D341Med (cell line): ENCODE data around the gene CAND1.
"Not testable (repeated sequence)": the region's sequence is repeated elsewhere in the genome, so short reads cannot be mapped to it uniquely, and the experiment has no call there.

ENCODE experiments used
- DNase-seq: peaks from one replicate; pipeline ENCODE4 v3.0.0; 2012; ENCODE audit warnings: low spot score

The CAND1 gene

DNA sequence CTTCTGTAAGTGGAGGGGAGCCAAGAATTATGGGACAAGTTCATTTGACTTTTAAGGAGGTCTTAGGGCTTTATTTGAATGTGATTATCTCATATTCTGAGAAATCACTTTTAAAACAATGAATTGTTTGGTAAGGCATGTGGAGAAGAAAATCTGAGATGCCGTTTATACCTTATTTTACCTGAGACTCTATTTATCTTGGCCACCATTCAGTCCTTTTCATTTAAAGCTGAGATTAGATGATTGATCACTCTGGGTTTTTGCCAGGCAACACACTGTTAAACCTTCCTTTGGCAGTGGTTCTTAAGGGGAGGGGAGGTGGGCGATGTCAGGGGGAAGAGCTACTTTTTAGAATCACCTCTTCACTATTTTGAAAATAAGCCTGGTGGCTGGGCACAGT is 11.4 kb downstream of the CAND1 start:
- DNase-seq, result peak; percentile 22

DNA sequence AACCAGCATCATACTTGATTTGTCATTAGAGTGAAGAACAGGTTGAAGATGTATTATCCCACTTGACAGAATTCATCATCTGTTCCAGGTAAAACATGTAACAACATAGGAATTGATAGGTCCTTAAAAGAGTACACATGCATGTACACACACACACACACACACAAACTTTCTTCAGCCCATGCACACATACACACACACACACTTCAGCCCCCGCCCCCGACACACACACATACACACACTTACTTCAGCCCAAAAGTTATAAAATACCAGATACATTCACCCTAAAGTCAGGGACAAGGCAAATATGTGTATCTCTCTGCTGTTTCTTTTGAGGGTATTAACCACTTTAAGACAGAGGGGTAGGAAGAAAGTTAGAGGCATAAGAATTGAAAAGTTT is 15.4 kb downstream of the CAND1 start:
- DNase-seq, result no peak

GRCh38 chr12:67286257-67286656 is 17.1 kb downstream of the CAND1 start:
- DNase-seq, result no peak

DNA sequence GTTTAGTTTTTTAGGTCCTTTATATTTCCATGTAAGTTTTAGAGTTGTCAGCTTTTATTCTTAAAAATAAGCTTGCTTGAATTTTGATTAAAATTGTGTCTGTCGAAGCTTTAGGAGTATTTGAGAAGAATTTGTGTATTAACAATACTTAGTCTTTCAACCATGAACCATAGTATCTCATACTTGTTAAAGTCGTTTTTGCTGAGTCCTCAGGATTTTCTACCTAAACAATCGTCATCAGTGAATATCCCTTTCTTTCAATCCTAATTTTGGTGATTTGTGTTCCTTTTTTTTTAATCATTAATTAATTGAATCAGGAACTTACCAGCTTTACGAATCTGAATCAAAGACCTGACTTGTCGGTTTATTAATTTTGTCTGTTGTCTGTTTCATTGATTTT is 18.2 kb downstream of the CAND1 start:
- no peak for DNase-seq

DNA sequence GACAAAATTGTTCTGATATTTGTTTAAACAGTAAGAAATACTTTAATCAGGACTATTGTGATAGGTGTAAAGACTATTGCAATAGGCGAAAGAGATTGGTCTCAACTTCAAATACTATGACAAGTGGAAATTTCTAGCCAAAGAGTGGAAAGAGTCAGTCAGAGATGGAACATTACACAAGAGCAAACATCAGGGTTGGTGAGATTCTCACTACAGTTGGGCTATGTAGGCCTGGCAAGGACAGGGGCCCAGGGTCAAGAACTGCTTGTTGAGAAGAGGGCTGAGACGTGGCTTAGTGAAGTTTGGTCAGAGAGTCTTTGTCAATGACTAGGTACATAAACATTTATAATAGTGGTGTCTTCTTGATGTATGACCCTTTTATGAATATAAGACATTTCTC is 19.4 kb downstream of the CAND1 start:
- no peak for DNase-seq

DNA sequence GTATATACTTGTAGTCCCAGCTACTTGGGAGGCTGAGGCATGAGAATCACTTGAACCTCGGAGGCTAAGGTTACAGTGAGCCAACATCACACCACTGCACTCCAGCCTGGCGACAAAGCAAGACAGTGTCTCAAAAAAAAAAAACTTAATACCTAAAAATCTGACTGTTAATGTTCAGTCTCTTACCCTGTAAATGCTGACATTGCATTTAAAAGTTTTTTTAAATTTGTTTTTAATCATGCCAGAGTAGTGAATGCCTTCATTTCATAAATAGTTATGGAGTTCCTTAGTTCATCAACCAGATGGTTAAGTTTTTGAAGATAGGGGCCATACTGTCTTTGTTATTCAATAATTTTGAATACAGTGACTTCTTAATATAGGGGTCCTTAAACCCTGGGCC is 21.2 kb downstream of the CAND1 start:
- DNase-seq, result no peak

- no peak for DNase-seq
Measured at GRCh38 chr12:67299526-67299925, 30.4 kb downstream of the CAND1 start.

DNA sequence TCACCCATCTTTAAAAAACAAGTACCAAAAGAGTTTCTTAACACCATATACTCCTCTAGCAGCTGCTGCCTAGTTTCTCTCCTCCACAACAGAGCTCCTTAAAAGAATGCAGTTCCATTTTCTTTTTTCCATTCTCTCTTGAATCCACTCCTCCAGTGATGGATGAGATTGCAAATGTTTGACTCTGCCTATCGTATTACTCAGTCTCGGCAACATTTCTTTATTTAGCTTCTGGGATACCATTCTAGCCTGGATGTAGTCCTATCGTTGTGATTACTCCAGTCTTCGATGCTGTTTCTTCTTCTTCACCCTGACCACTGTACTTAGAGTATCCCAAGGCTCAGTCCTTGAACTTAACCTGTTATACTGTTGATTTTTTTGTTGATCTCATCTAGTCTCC is 30.8 kb downstream of the CAND1 start:
- no peak for DNase-seq

DNA sequence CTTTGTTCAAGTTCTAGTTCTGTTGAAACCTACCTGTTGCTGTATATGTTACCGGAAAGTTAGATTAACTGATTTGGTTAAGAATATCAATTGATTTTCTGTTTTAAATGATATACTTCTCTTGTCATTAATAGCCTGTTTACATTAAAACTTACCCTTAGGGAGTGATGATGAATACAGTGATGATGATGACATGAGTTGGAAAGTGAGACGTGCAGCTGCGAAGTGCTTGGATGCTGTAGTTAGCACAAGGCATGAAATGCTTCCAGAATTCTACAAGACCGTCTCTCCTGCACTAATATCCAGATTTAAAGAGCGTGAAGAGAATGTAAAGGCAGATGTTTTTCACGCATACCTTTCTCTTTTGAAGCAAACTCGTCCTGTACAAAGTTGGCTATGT is 33.0 kb downstream of the CAND1 start:
- no peak for DNase-seq

GRCh38 chr12:67305544-67305943 is 36.4 kb downstream of the CAND1 start:
- no peak for DNase-seq

- DNase-seq, result no peak
Measured at GRCh38 chr12:67306712-67307111, 37.6 kb downstream of the CAND1 start.

- no peak for DNase-seq
Measured at GRCh38 chr12:67315661-67316060, 46.5 kb downstream of the CAND1 start.

DNA sequence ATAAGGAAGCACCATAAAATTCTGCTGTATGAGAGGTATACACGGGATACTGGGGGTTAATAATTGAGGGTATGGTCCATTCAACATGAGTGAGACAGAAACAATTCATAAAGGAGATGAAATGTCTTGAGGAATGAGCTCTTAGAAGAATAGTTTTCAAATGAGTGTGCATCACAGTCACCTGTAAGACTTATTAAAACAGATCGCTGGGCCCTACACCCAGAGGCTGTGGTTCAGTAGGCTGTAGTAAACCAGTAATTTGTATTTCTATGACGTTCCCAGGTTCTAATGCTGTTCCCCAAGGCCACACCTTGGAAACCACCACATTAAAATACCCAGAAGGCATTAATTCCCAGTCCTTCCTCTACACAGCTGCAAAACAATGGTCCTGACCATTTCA is 49.6 kb downstream of the CAND1 start:
- no peak for DNase-seq

GRCh38 chr12:67319936-67320335 is 50.8 kb downstream of the CAND1 start:
- DNase-seq, result no peak

- no peak for DNase-seq
Measured at GRCh38 chr12:67320614-67321295, 51.6 kb downstream of the CAND1 start.

DNA sequence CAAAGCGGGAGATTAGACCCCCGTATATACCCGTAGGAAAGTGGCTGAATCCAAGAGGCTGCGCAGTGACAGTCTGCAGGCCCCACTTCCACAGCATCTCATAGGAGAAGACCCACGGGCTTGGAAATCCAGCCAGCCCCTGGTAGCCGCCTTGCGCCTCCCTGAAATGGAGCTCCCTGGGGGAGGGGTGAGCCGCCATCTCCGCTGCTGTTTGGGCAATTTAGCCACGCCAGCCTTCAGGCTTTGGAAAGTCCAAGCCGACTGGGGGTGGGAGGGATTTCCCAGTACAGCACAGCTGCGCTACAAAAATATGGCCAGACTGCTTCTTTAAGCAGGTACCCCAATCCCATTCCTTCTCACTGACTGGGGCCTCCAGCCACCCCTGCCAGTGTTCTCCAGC is 53.4 kb downstream of the CAND1 start:
- no peak for DNase-seq

DNA sequence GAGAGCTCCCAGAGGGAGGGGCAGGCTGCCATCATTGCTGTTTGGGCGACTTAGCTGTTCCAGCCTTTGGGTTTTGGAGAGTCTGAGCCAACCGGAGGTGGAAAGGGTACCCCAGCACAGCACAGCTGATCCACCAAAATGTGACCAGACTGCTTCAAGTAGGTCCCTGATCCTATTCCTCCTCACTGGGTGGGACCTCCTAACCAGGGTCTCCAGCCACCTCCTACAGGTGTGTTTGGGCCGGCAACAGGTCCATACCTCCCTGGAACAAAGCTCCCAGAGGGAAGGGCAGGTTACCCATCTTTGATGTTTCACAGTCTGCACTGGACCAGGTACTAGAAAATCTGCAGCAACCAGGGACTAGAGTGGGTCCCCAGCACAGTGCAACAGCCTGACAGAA is 53.8 kb downstream of the CAND1 start:
- DNase-seq, result no peak

GRCh38 chr12:67326637-67327036 is 57.5 kb downstream of the CAND1 start:
- no peak for DNase-seq

- DNase-seq, result no peak
Measured at GRCh38 chr12:67327466-67327865, 58.3 kb downstream of the CAND1 start.

- no peak for DNase-seq
Measured at GRCh38 chr12:67331123-67331522, 62.0 kb downstream of the CAND1 start.

DNA sequence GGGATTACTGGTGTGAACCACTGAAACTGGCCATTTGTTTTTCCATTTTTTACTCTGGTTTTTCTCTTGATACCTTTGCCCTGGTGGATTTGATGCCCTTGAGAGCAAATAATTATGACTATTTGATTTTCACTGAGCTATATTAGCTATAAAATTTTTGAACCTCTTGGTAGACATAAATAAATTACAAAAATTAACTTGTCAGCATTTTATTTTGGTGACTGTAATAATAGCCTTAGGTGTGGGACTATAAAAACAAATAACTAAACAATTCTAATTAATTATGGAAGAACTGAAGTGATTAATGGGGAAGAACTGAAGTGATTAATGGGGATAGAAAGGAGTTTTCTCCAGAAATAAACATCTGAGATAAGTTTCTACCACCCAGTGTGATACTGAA is 62.7 kb downstream of the CAND1 start:
- DNase-seq, result no peak

DNA sequence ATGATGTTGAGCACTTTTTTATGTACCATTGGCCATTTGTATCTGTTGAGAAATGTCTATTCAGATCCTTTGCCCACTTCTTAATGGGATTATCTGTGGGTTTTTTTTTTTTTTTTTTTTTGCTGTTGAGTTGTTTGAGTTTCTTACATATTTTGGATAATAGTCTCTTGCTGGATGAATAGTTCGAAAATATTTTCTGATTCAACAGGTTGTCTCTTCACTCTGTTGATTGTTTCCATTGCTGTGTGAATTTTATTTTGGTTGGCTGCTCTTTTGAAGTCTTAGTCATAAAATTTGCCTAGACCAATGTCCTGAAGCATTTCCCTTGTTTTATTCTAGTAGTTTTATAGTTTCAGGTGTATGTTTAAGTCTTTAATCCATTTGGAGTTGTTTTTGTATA is 64.5 kb downstream of the CAND1 start:
- DNase-seq, result no peak

GRCh38 chr12:67338426-67338825 is 69.3 kb downstream of the CAND1 start:
- no peak for DNase-seq

DNA sequence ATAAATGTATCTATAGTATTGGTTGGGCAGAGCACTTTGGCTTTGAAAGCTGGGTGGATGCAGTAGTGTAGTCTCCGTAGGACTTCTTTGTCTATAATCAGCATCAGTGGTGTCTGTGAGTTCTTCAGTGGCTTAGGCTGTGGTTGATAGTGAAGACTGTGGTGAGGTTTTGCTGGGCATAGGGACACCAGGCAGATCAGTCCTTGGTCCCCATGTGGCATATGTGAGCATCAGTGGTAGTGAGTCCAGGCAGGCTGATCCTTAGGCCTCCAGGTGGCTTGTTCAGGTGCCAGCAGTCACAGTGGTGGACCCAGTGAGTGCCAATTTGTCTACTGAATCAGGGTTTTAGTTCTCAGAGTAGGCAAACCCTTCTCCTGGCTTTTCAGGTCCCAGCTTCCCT is 70.4 kb downstream of the CAND1 start:
- DNase-seq, result no peak

GRCh38 chr12:67341086-67341485 is 71.9 kb downstream of the CAND1 start:
- not testable (repeated sequence) for DNase-seq
